HuH-7 (cell line): ENCODE results near the gene CELSR3.

Experiments used
- DNase-seq: peaks from one replicate; pipeline ENCODE4 v3.0.0; 2011; ENCODE audit warnings: low spot score

CELSR3 gene

DNA sequence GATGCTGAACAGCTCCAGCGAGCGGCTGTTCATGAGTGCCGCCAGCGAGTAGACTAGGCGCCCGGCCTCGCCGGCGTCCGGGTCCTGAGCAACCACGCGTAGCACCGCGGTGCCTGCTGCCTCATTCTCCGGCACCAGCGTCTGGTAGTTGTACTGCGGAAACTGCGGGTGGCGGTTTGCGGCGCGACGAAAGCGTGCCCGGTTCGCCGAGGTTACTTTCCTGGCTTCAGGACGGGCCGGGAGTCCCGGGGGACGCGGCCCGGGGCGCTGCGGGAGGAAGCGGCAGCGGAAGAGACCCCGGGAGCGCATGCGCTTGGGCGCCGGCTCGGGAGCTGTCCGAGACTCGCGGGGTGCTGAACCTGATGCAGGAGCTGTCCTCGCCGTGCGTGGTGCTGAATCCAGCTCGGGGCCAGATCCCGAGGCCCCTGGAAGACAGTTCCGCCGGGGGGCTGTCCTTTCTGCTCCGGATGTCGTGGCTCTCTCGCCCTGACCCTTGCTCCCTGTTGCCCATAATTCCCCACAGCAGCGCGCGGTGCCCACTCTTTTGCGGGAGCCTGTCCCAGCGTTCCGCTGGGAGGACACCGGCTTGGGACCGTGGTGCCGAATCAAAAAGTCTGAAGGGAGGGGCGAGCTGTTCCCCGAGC, 1.1 kb downstream of the CELSR3 start:
- DNase-seq: peak; percentile 97

DNA sequence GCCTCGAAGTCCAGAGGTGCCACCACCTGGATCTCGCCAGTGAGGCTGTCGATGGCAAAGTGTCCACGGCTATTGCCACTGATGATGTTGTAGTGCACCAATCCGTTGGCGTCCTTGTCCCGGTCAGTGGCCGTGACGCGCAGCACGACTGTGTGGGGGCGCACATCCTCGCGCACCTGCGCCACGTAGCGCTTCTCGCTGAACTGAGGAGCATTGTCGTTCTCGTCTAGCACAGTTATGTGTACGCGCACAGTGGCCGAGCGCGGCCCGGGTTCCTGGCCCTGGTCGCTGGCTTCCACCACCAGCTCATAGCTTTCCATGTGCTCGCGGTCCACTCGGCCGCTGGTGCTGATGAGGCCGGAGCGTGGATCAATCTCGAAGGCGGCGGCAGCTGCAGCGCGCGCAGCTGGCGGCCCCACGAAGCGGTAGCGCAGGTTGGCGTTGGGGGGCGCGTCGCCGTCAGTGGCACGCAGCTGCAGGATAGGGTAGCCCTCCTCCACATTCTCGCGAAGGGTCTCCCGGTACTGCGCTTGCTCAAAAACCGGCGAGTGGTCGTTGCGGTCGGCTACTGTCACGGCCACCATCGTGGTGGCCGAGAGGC, 1.8 kb downstream of the CELSR3 start:
- no peak for DNase-seq

DNA sequence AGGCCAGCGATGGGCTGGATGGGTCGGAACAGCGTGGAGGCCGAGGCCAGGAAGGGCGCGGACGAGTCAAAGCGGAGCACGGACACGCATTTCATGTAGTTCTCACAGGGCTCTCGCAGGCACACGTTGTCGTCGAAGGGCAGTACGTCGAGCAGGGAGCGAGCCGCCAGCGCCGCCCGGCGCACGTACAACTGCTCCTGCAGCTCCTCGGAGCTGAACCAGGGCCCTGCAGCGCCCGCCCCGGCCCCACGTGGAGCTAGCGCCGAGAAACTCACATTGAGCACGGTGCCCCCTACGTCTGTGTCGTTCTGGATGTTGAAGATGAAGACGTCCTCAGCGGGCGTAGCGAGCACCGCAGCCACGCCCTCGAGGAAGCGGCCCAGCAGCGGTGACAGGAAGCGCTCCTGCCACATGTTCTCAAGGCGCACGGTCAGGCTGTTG, 5.8 kb downstream of the CELSR3 start:
- no peak for DNase-seq

DNA sequence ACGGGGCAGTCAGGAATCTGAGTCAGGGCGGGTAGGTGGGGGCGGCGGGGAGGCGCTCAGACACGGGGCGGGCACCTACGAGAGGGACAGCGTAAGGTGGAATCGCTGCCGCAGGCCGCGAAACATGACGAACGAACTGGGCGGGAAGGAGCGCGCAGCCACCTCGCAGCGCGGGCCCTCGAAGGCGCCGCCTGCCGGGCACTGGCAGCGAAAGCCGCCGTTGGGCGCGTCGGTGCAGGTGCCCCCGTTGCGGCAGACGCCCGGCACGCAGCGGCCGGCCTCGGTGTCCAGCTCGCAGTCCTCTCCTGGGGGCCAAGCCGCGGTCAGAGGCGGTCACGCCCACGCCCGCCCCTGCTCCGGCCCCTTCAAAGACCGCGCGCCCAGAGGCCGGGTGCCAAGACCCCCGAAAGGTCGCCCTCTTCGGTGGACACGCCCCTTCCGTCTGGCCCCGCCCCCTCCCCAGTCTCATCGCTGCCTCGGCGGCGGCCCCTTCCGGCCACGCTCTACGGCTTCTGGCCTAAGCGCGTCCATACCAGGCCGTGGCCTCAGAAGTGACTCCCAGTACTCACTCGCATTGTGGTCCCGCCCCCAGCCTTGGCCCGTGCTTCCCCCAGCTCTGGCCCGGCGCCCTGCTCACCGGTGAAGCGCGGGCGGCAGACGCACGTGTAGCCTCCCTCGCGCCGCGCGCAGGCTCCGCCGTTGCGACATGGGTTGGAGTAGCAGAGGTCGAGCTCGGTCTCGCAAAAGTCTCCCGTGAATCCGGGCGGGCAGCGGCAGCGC, 6.4 kb downstream of the CELSR3 start:
- no peak for DNase-seq

DNA sequence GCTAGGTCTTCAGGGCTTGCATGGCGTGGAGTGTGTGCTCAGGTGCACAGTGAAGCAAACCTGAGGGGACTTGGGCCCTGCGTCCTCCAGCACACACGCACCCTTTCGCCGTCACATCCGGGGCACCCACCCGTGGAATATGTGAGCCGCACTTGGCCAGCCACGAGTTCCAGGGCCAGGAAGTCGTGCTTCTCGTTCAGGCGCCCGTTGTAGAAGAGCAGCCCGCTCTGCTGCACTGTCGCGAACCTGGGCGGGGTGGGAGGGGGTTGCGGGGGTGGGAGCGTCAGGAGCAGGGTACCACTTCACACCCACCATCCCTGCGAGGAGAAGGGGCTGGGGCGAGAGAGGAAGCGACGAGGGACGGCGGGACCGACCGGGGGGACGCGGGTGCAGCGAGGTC, 7.1 kb downstream of the CELSR3 start:
- DNase-seq: no peak

DNA sequence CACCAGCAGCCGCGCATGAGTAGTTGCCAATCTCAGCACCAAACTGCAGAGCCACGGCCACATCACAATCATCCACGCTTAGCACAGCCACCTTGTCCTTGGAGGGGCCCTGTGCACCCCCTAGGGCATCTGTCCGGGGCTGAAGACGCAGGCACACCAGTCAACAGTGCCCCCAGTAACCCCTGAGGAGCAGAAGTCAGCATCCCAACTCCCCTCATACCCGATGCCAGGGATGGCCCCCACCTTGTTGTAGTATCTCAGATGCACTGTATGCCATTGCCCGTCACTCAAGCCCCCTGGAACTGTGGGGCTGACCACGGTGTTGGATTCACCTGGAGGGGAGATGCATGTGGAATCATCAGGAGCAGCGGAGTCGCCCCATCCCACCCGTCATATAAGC, 7.6 kb downstream of the CELSR3 start:
- no peak for DNase-seq

DNA sequence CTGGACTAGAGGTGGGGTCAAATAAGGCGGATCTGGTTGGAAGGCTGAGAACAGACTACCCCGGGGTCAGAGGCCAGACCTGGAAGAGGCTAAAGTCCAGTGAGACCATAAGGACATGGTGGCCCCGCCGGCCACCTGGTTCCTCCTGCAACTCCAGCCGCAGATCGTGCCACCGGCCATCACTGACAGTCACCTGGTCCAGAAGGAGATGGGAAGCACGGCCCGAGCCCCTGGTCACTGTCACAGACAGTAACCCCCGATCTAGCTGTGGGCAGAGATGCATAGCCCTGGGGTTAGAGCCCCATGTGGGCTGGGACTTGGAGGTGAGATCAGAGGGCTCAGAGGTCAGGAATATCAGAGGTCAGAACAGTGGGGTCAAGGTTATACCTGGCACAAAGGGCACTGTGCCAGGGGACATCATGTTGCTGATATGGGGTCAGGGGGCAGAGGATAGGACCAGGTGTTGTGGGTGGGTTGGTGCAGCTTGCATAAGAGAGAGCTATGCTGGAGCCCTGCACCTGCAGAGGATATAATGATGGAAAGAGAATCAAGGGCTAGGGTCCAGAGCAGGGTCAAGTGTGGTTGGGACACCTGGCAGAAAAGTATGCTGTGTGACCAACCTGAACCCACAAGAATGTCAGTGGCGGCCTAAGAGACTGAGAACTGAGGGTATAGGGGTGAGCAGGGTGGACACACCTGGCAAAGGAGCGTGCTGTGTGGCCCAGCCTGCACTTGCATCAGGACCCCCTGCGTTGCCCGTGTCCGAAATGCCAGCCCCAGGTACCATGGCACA, 9.6 kb downstream of the CELSR3 start:
- no peak for DNase-seq

DNA sequence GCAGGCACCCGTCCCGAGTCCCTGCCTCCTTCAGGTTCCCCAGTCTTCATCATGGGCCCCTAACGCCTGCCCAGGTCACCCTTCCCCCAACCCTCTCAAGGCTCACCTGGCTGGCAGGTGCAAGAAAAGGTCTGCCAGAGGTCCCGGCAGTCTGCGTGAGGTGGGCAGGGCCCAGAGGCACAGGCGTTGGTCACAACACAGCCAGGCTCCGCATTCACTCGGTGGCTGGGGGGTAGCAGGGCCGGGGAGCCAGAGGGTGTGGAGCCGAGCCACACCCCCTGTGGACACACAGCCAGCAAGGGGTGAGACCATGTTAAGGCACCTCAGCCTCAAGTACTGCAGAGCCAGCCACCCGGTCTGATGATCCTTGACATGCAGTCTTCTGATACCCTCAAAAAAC, 10.9 kb downstream of the CELSR3 start:
- DNase-seq: no peak

DNA sequence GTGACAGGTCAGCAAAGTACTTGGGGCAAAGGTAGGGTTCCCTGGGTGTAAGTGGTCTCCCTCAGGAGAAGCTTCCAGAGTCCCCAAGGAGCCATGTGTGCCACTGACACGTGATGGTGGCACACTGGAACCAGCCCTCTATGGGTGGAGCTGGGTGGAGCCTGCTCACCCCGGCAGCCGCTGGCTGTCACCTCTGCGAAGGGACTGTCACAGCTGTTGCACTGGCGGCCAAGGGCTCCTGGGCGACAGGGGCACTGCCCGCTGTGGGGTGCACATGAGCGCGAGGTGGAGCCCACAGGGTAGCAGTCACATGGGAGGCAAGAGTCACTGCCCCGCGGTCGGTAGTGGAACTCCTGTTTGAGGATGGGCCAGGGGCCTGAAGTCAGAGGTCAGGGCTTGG, 12.0 kb downstream of the CELSR3 start:
- no peak for DNase-seq

DNA sequence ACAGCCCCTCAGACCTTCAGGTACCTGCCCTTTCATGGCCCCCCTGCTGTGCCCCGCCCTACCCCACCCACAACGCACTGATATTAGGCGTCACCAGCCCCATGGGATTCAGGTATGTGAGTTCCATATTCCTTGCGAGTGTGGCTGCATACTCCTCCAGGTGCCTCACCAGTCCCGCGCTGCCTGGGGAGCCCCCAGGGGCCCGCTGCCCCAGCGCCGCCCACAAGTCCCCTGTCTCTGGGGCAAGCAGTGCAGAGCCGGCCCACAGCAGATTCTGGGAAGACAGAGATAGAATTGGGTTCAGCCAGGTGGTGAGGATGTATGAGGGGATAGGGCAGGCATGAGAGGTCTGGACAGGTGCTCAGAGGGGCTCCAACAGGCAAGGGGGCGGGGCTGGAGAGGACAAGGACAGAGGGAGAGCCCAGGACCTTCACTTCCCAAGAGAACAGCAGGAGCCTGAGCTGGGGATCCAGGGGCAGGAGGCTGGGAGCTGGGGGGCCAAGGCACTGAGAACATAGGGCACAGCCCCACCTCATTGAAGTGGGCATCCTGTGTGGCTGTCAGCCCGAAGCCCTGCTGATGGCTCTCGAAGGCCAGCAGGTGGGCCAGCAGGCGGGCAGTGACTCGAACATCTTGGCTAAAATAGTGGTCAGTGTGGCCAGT, 14.4 kb downstream of the CELSR3 start:
- no peak for DNase-seq

DNA sequence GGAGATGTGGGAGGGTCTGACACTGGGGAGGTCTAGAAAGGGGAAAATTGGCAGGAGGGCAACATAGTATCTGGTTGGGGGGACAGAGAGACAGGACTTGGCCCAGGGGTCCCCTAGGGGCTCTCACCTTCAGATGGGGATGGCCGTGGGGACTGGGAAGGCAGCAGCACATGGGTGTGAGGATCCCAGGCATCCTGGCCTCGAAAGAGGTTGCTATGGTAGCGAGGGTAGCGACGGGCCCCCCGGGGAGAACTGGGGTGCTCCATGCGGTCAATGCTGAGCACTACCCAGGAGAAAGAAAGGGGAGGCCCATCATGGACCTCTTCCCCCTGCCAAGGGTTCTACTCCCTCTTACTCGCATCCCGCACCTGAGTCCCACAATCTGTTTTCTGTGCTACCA, 15.0 kb downstream of the CELSR3 start:
- no peak for DNase-seq

DNA sequence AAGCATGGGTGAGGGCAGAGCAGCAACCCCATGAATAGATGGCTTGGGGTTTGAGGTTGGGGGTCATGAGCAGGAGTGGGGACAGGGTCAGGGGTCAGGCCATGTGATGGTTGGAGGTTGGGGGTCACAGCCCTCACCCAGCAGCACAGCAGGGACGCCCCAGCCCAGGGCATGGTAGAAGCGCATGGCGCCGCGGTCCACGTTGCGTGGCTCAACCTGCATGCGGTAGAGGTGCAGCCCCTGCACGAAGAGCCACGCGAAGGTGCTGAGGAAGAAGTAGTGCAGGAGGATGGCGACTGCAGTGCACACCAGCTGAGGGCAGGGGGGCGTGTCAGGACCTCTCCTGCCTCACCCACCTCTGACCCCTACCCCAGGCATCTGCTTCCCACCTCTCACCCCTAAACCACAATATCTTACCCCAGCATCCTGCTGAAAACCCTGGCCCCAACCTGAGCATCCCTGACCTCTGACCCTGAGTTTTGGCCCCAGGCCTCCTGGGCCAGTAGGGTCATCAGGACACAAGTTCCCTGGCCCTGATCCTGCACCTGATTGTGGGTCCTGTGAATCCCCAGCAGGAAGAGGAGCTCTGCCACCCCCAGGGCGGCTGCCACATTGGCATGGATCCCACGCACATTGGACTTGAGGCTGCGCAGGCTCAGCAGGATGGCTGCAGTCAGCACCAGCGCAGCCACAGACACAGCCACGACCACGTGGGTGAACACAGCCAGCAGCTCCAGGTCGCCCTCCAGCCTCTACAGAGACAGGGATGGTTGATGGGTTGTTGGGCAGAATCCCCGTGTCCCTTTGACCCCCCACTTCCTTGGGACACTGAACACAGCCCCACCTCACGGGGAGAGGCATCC, 17.6 kb downstream of the CELSR3 start:
- DNase-seq: no peak

DNA sequence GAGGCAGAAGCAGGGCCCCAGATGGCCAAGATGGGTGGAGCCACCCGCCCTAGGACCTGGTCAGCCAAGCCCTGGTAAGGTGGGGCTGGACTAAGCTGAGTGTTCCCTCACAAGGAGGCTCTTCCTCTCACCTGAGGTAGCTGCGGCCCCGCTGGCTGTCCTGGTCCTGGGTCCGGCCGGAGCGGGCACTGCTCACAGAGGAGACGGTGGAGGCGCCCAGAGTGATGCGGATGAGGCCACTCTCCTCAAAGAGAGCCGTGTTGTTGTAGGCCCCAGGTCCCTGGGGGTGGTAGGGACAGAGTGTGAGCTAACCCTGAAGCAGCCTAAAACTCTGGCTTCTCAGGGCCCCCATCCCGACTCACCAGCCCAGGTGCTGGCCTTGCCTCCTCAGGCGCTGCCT, 20.1 kb downstream of the CELSR3 start:
- no peak for DNase-seq

DNA sequence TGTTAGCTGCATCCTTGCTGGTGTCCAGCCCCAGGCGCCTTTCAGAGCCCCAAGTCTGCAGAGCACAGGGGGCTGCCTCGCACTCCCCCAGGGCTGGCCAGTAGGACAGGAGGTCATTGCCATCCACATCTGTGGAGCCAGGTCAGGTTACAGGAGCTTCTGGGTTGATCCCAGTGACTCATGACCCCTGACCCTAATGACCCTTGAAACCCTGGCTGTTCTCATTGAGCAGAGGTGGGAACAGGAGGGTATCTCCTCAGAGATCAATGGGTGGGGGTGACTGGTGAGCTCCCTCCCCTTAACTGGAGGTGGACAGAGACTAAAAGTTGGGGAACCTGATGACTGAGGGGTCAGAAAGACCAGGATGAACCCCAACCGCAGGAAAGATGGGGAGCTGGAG, 21.3 kb downstream of the CELSR3 start:
- DNase-seq: no peak

DNA sequence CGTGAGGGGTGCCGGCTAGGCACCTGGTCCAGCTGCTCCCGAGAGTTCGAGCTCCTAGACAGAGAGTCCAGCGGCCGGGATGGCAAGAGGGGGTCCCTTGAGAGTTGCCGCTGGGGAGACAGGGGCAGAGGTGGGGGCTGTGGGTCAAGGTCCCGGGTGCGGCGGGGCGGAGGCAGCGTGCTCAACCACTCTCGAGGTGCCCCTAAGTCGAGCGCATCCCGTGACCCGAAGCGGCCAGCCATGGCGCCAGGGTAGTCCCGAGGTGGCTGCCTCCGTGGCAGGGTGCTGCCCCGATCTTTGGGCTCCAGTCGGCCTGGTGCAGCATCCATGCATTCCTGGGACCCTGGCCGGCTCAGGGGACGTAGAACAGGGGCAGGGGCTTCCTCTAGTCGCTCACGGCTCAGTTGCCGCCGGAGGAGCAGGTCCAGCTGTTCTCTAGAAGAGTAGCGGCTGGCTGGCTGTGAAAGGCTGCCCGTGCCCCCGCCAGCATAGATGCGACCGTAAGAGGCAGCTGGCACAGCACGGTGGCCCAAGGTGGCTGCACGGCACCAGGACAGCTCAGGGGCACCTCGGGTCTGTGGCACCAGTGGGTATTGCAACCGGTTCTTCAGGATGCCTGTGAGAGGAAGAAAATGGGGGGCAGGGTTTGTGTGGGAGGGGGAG, 22.6 kb downstream of the CELSR3 start:
- DNase-seq: no peak

DNA sequence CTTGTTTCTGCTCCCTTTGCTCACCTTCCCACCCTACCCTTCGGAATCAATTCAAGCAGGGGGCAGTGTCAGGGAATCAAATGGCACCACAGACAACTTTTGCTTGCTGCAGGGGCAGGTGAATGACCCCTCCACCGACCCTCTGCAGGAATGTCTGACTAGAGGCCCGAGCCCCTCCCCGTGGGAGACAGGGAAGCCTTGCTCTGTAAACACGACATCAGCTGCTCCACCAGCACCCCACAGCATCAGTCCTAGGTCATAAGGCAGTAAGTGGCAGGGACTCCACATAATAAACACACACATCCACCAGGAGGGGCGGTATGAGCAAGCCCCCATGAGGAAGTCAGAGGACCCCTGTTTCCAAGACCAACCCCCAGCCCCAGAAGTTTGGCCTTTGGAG, 25.4 kb downstream of the CELSR3 start:
- no peak for DNase-seq

DNA sequence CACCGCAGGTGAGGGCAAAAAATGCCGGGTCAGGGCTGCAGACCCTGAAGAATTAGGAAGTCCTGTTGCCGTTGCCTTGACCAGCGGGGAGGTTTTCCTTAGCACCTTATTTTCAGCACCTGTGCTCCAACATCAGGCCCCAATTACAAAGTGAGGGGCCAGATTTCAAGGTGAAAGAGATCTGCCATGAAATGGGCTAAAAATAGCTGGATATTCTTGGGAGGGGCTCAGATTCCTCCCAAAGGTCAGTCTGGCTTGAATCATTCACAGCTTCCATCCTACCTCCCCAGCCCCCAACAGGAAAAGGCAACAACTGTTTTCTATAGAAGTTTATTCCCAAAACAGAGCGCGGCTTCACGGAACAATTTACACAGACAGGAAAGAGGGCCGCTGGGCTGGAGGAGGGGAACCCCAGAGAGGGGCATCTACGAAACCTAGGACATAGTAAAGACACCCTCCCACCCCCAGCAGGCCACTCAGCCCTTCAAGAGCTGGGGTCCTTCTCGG, 26.5 kb downstream of the CELSR3 start:
- DNase-seq: no peak

DNA sequence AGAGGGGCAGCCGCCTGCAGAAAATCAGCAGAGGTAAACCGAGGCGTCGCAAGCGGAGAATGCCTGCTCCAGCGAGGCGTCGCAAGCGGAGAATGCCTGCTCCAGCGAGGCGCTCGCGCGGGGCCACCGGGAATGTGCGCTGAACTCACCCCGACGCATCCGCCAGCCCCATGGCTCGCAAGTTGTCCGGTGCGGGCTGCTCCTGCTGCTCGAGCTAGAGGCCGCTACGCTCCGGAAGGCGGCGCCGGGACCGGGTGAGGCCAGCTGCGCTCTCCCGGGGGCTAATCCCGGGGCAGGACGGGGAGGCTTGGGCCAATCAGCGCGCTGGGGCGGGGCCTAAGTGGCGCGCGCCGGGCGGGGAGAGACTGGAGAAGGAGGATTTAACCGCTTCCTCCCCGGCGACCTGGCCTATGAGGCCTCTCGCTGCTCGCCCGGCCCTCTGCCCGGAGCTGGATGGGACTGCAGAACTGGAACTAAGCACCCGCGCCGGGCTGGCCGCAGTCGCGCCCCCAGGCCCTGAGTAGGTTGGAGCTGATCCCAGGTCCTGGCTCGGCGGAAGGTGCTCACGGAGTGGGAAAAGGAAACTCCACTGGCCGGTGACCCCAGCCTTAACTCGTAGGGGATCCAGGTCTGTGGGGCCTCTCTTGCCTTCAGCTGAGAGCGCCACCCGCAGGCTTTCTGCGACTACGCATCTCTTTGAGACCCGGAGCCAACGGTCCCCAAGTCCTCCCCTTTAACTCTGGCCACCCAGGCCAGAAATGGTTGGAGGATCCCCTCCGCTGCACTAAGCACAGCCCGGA, 27.3 kb downstream of the CELSR3 start, which contains the start of gene SLC26A6:
TSS of gene SLC26A6 (minus strand) at position 240 of the 800 bp plus-strand sequence. CDS start at position 172, 68 bp downstream.
- DNase-seq: peak; percentile 100

DNA sequence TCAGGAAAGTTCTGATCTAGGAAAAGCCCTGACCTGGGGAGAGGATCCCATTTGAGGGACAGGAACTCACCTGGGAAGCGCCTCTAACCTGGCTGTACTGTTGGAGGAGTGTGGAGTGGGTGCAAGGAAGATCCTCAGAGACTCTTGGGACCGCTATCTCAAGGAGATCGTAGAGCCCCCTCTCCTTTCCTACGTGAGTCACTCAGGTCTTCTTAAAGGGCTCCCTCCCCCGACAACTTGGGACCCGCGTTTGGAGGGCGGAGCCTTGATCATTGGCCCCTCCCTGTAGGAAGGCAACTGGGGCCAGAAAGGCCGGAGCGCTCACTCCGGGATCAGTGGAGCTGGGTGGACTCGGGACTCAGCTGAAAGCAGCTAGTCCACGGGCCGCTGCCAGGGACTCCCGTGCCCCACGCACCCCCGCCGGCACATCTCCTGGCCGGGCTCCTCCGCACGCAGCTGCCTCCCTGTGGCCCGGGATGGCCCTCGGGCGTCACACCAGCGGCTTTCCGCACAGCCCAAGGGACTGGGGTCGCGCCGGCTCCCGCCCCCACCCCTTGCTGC, 27.9 kb downstream of the CELSR3 start:
- peak; percentile 87 for DNase-seq
